22Rv1 (cell line): Measurements from ENCODE around the gene CCL24.
"Not testable (repeated sequence)": the region's sequence is repeated elsewhere in the genome, so short reads cannot be mapped to it uniquely, and the experiment has no call there.

ENCODE experiments used
- ZFX ChIP-seq: fragments of 450-650 bp; IDR thresholded peaks from 2 replicates; pipeline ENCODE4 v1.6.1; 2017; ENCODE audit warnings: antibody characterized with exemption, borderline replicate concordance
- TF ChIP-seq, protein P1 (sequence below): fragments of 450-650 bp; IDR thresholded peaks from 2 replicates; pipeline ENCODE4 v1.5.1; 2017; ENCODE audit warnings: mild to moderate bottlenecking

DNA sequence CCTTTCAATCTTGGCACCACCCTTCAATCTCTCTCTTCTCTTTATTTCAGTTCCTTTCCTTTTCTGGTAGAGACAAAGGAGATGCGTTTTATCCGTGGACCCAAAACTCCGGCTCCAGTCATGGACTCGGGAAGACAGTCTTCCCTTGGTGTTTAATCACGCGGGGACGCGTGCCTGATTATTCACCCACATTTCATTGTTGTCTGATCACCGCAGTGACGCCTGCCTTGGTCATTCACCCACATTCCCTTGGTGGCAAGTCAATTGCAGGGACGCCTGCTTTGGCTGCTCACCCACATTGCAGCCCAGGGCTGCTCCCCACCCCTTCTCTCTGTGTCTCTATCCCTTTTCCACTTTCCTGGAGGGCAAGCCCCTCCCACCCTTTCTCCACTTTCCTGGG is 34.1 kb downstream of the CCL24 start:
- TF ChIP-seq, protein P1, sequence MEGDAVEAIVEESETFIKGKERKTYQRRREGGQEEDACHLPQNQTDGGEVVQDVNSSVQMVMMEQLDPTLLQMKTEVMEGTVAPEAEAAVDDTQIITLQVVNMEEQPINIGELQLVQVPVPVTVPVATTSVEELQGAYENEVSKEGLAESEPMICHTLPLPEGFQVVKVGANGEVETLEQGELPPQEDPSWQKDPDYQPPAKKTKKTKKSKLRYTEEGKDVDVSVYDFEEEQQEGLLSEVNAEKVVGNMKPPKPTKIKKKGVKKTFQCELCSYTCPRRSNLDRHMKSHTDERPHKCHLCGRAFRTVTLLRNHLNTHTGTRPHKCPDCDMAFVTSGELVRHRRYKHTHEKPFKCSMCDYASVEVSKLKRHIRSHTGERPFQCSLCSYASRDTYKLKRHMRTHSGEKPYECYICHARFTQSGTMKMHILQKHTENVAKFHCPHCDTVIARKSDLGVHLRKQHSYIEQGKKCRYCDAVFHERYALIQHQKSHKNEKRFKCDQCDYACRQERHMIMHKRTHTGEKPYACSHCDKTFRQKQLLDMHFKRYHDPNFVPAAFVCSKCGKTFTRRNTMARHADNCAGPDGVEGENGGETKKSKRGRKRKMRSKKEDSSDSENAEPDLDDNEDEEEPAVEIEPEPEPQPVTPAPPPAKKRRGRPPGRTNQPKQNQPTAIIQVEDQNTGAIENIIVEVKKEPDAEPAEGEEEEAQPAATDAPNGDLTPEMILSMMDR = not testable (repeated sequence)
- TF ChIP-seq ZFX = not testable (repeated sequence)
